ENCODE measurements around the gene RAB43. TPM values are rescaled to one million over a fixed set of nuclear protein-coding genes. Genes with fewer than 3 reads are reported as not detected.
A peak's percentile ranks its signal among the peaks of the same experiment; 100 is the strongest.

Gene RAB43
- total RNA-seq, 1 experiment from 2014 or later: 2.9 TPM

GRCh38 chr3:129164500-129164899, 42.9 kb upstream of the RAB43 start:
- no peak for TF ChIP-seq EZH2 (IDR thresholded peaks at IDR 0.05; ENCODE audit: borderline replicate concordance, low read depth, low read length, poor library complexity, severe bottlenecking)
- TF ChIP-seq, protein P1, sequence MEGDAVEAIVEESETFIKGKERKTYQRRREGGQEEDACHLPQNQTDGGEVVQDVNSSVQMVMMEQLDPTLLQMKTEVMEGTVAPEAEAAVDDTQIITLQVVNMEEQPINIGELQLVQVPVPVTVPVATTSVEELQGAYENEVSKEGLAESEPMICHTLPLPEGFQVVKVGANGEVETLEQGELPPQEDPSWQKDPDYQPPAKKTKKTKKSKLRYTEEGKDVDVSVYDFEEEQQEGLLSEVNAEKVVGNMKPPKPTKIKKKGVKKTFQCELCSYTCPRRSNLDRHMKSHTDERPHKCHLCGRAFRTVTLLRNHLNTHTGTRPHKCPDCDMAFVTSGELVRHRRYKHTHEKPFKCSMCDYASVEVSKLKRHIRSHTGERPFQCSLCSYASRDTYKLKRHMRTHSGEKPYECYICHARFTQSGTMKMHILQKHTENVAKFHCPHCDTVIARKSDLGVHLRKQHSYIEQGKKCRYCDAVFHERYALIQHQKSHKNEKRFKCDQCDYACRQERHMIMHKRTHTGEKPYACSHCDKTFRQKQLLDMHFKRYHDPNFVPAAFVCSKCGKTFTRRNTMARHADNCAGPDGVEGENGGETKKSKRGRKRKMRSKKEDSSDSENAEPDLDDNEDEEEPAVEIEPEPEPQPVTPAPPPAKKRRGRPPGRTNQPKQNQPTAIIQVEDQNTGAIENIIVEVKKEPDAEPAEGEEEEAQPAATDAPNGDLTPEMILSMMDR (conservative IDR thresholded peaks at IDR 0.05; ENCODE audit: low read depth, low read length): no peak
- Histone ChIP-seq H3K27me3 (replicated peaks; ENCODE audit: insufficient read depth, low read depth, low read length, poor library complexity) (no peaks in the 10 kb centered on the region), H3K27ac (ENCODE audit: low read depth, low read length, poor library complexity, severe bottlenecking) (no peak overlapping the region), H3K4me3 (ENCODE audit: low read depth, low read length, poor library complexity, severe bottlenecking) (no peak overlapping the region), H3K36me3 (ENCODE audit: insufficient read depth, low read length, poor library complexity, severe bottlenecking) (peaks cover 43% of the 10 kb centered on the region), H3K9me3 (ENCODE audit: low read depth, low read length, poor library complexity, severe bottlenecking) (no peaks in the 10 kb centered on the region), H3K4me1 (ENCODE audit: insufficient read depth, low read length, poor library complexity, severe bottlenecking) (peaks cover 7% of the 10 kb centered on the region)
- no TSS peak for BruUV-seq (replicated peaks)
- intact Hi-C loops (cut with micrococcal nuclease; ENCODE audit: unreplicated experiment): no loop called here
- DNase-seq (ENCODE audit: low spot score): no peak
- CTCF ChIA-PET: no interaction called here
- POLR2A ChIA-PET (ENCODE audit: low non-redundant PET): interaction anchor here (0.6 kb wide), 1 partner anchor 140 kb away, joined by 5 read pairs; no protein-coding TSS in a partner anchor

DNA sequence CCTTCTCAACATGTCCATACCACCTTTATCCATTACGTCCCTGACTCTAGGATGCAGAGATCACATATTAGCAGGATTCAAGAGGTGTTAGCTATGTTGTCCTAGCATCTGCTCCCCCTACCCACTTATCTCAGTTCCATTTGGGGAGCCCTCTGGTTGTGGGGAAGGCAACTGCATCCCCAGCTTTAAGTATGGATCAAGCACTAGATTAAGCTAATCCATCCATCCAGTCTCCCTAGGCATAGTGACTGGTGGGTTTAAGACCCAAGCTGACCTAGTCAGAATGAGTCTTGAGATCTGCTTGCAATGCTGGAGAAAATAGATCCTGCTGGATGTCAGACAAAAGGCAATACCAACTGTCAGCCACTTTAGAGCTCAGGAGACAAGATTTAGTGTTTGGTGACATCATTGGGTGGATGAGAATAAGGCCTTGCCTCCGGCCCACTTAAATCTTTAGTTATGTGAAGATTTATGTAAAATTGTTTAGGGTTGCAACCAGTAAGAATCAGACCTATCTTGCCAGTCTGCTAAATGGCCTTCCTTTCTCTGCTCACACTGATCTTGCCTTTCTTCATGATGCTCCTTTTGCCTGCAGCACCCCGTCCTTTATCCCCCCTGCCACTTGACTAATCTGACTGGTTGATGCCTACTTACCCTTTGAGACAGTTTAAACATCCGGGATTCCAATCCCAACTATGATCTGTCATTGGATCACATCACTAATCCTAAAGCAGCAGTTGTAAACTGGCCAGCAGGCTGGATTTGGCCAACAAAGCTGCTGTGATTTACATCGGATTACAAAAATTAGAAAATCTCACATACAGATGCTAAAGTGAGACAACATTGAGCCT, 41.4 kb upstream of the RAB43 start:
- CTCF ChIA-PET: interaction anchor here (0.6 to 1.4 kb wide), 4 partner anchors 41 to 490 kb away, joined by 3 to 8 read pairs (median 4); partner anchors contain the start of gene RAB43
- H3K9me3 ChIP-seq (ENCODE audit: low read depth, low read length, poor library complexity, severe bottlenecking): no peaks in the 10 kb centered on the region
- H3K36me3 ChIP-seq (ENCODE audit: insufficient read depth, low read length, poor library complexity, severe bottlenecking): peaks cover 28% of the 10 kb centered on the region
- intact Hi-C loops (cut with micrococcal nuclease; ENCODE audit: unreplicated experiment): no loop called here
- peak overlapping the region; percentile 76 for H3K4me3 ChIP-seq (ENCODE audit: low read depth, low read length, poor library complexity, severe bottlenecking)
- peak overlapping the region; percentile 99 for H3K27ac ChIP-seq (ENCODE audit: low read depth, low read length, poor library complexity, severe bottlenecking)
- POLR2A ChIA-PET (ENCODE audit: low non-redundant PET): no interaction called here
- no peaks in the 10 kb centered on the region for H3K27me3 ChIP-seq (replicated peaks; ENCODE audit: insufficient read depth, low read depth, low read length, poor library complexity)
- peak; percentile 39 for DNase-seq (ENCODE audit: low spot score)
- TF ChIP-seq, protein P1 (conservative IDR thresholded peaks at IDR 0.05; ENCODE audit: low read depth, low read length): peak; percentile 46
- TF ChIP-seq EZH2 (IDR thresholded peaks at IDR 0.05; ENCODE audit: borderline replicate concordance, low read depth, low read length, poor library complexity, severe bottlenecking): no peak
- no TSS peak for BruUV-seq (replicated peaks)
- H3K4me1 ChIP-seq (ENCODE audit: insufficient read depth, low read length, poor library complexity, severe bottlenecking): peaks cover 10% of the 10 kb centered on the region

GRCh38 chr3:129161860-129162271, 40.3 kb upstream of the RAB43 start:
- H3K4me1 ChIP-seq (ENCODE audit: insufficient read depth, low read length, poor library complexity, severe bottlenecking): peaks cover 10% of the 10 kb centered on the region
- H3K27ac ChIP-seq (ENCODE audit: low read depth, low read length, poor library complexity, severe bottlenecking): peak overlapping the region; percentile 99
- ChIA-PET CTCF (interaction anchor here (0.6 to 1.4 kb wide), 4 partner anchors 25 to 191 kb away, joined by 3 to 5 read pairs (median 4); partner anchors contain the start of gene RAB43), POLR2A (ENCODE audit: low non-redundant PET) (no interaction called here)
- H3K36me3 ChIP-seq (ENCODE audit: insufficient read depth, low read length, poor library complexity, severe bottlenecking): peaks cover 26% of the 10 kb centered on the region
- H3K4me3 ChIP-seq (ENCODE audit: low read depth, low read length, poor library complexity, severe bottlenecking): peak overlapping the region; percentile 76
- no TSS peak for BruUV-seq (replicated peaks)
- TF ChIP-seq, protein P1 (conservative IDR thresholded peaks at IDR 0.05; ENCODE audit: low read depth, low read length): 0 out of 2 replicates have a peak, but pooled peaks have one; percentile 3
- TF ChIP-seq EZH2 (IDR thresholded peaks at IDR 0.05; ENCODE audit: borderline replicate concordance, low read depth, low read length, poor library complexity, severe bottlenecking): no peak
- H3K27me3 ChIP-seq (replicated peaks; ENCODE audit: insufficient read depth, low read depth, low read length, poor library complexity): no peaks in the 10 kb centered on the region
- intact Hi-C loops (cut with micrococcal nuclease; ENCODE audit: unreplicated experiment): no loop called here
- H3K9me3 ChIP-seq (ENCODE audit: low read depth, low read length, poor library complexity, severe bottlenecking): no peaks in the 10 kb centered on the region
- peak; percentile 25 for DNase-seq (ENCODE audit: low spot score)
